K562 (cell line): ENCODE data around the gene MAP4. TPM values are rescaled to one million over a fixed set of nuclear protein-coding genes. Genes with fewer than 3 reads are reported as not detected.
A peak's percentile ranks its signal among the peaks of the same experiment; 100 is the strongest.

Experiments used
- ETV6 ChIP-seq, 3 experiments: fragments of 150-350 bp in 1 of 3; sonication (generic) in 1 of 3; formaldehyde crosslinking in 1 of 3; IDR thresholded peaks; 2 replicates each; pipeline versions ENCODE4 v1.6.1 to v1.8.0; 2014 to 2022; ENCODE audit warnings: borderline replicate concordance in 2 of 3, low read depth in 2 of 3, antibody characterized with exemption in 1 of 3, low read length in 1 of 3, mild to moderate bottlenecking in 1 of 3, missing genetic modification reagents in 1 of 3
- FOXA3 ChIP-seq, 2 experiments: fragments of 450-650 bp in 1 of 2; sonication (generic) in 1 of 2; formaldehyde crosslinking; IDR thresholded peaks in 1 of 2; conservative IDR thresholded peaks in 1 of 2; 2 replicates each; pipeline versions ENCODE4 v1.4.0 to v1.8.0; 2020 to 2022; ENCODE audit warnings: mild to moderate bottlenecking in 2 of 2, missing genetic modification reagents in 1 of 2
- HNRNPLL ChIP-seq: fragments of 200-400 bp; formaldehyde crosslinking; IDR thresholded peaks from 2 replicates; pipeline ENCODE4 v1.6.1; 2017; ENCODE audit warnings: low read length, low read depth, mild to moderate bottlenecking; ENCODE audit not compliant: poor library complexity, severe bottlenecking
- ILF3 ChIP-seq: fragments of 450-650 bp; IDR thresholded peaks from 2 replicates; pipeline ENCODE4 v1.6.1; 2018; ENCODE audit warnings: antibody characterized with exemption, mild to moderate bottlenecking, moderate library complexity, borderline replicate concordance
- KDM2B ChIP-seq: fragments of 250-450 bp; sonication (Bioruptor Pico); IDR thresholded peaks from 2 replicates; pipeline ENCODE4 v1.8.0; 2021; ENCODE audit warnings: mild to moderate bottlenecking, moderate library complexity
- L3MBTL2 ChIP-seq: fragments of 450-650 bp; IDR thresholded peaks from 2 replicates; pipeline ENCODE4 v1.6.1; 2016; ENCODE audit warnings: mild to moderate bottlenecking, moderate library complexity
- NR2C1 ChIP-seq, 2 experiments: fragments of 450-650 bp; IDR thresholded peaks; 2 replicates each; pipeline ENCODE4 v1.6.1; 2017; ENCODE audit warnings: mild to moderate bottlenecking in 2 of 2, antibody characterized with exemption in 1 of 2, inconsistent platforms in 1 of 2, missing compliant biosample characterization in 1 of 2, missing genetic modification characterization in 1 of 2
- RBFOX2 ChIP-seq: fragments of 200-400 bp; formaldehyde crosslinking; IDR thresholded peaks from 2 replicates; pipeline ENCODE4 v1.6.1; 2017; ENCODE audit warnings: low read depth, mild to moderate bottlenecking, low read length, moderate library complexity
- RBM39 ChIP-seq: fragments of 200-400 bp; formaldehyde crosslinking; optimal IDR thresholded peaks from 2 replicates; pipeline ENCODE3; 2018; ENCODE audit warnings: low read depth, low read length
- SIN3A ChIP-seq, 2 experiments: fragments of 150-350 bp in 1 of 2; IDR thresholded peaks; 2 replicates each; pipeline ENCODE4 v1.6.1; 2011 to 2016; ENCODE audit warnings: borderline replicate concordance in 2 of 2, low read depth in 2 of 2, low read length in 2 of 2, mild to moderate bottlenecking in 2 of 2, moderate library complexity in 2 of 2; ENCODE audit not compliant: control insufficient read depth in 1 of 2
- SIX5 ChIP-seq, 2 experiments: IDR thresholded peaks; 2 replicates each; pipeline ENCODE4 v1.6.1; 2011; ENCODE audit warnings: low read length in 2 of 2, borderline replicate concordance in 1 of 2, low read depth in 1 of 2, mild to moderate bottlenecking in 1 of 2, moderate library complexity in 1 of 2; ENCODE audit not compliant: insufficient read depth in 1 of 2
- SMARCE1 ChIP-seq: fragments of 450-650 bp; IDR thresholded peaks from 2 replicates; pipeline ENCODE4 v1.7.1; 2016; ENCODE audit warnings: mild to moderate bottlenecking
- SMC3 ChIP-seq: conservative IDR thresholded peaks from 2 replicates; pipeline ENCODE4 v1.6.1; 2011; ENCODE audit warnings: low read depth, low read length, improper control_type of control experiment; ENCODE audit not compliant: insufficient read depth
- SREBF2 ChIP-seq: sonication (generic); formaldehyde crosslinking; IDR thresholded peaks from 2 replicates; pipeline ENCODE4 v1.4.0; 2020; ENCODE audit warnings: mild to moderate bottlenecking, missing genetic modification reagents
- SRSF3 ChIP-seq: fragments of 200-400 bp; formaldehyde crosslinking; IDR thresholded peaks from 2 replicates; pipeline ENCODE4 v1.6.1; 2016; ENCODE audit warnings: mild to moderate bottlenecking, low read length, moderate library complexity; ENCODE audit not compliant: insufficient read depth
- ZNF140 ChIP-seq: fragments of 250-450 bp; sonication (Bioruptor Pico); IDR thresholded peaks from 2 replicates; pipeline ENCODE4 v1.8.0; 2021; ENCODE audit warnings: moderate library complexity, mild to moderate bottlenecking, inconsistent platforms
- polyA plus RNA-seq, 8 experiments: library from polyadenylated mRNA; depleted of rRNA in 4 of 8; stranded (reverse) in 5 of 8; unstranded in 3 of 8; fragments of >200 nt; fragmentation: Nextera tagmentation in 2 of 8; fragmentation: Illumina TruSeq in 1 of 8; extraction: Ambion mirVana in 2 of 8; extraction: Trizol in 1 of 8; gene quantifications; 2 replicates each; pipeline versions ENCODE4 v1.2.1 to v1.2.3, GENCODE V29; 2011 to 2014; ENCODE audit warnings: inconsistent platforms in 1 of 8, missing spikeins in 1 of 8
- total RNA-seq, 7 experiments: library from RNA; depleted of rRNA in 6 of 7; stranded (reverse); fragments of >200 nt in 6 of 7; fragmentation: Illumina TruSeq in 2 of 7; extraction: Trizol in 2 of 7; gene quantifications; 2 replicates each; pipeline versions ENCODE4 v1.2.1 to v1.2.3, GENCODE V29; 2011 to 2021; ENCODE audit warnings: low replicate concordance in 1 of 7
- TF ChIP-seq, protein P1 (sequence below): fragments of 450-650 bp; formaldehyde crosslinking; IDR thresholded peaks from 2 replicates; pipeline ENCODE4 v1.4.0; 2020; ENCODE audit warnings: mild to moderate bottlenecking, moderate library complexity
- TF ChIP-seq, protein P2 (sequence below): IDR thresholded peaks from 2 replicates; pipeline ENCODE4 v1.6.1; 2014; ENCODE audit warnings: antibody characterized with exemption
- TF ChIP-seq, protein P3 (sequence below): fragments of 450-650 bp; IDR thresholded peaks from 2 replicates; pipeline ENCODE4 v1.6.1; 2014; ENCODE audit warnings: low read depth, mild to moderate bottlenecking, moderate library complexity, borderline replicate concordance

MAP4 gene
- total and polyA plus RNA-seq, 9 of the 15 experiments (the other 6 are each of a cell fraction or from before 2014, with no cell fraction given): 13.3 to 141 (median 36.8) TPM

DNA sequence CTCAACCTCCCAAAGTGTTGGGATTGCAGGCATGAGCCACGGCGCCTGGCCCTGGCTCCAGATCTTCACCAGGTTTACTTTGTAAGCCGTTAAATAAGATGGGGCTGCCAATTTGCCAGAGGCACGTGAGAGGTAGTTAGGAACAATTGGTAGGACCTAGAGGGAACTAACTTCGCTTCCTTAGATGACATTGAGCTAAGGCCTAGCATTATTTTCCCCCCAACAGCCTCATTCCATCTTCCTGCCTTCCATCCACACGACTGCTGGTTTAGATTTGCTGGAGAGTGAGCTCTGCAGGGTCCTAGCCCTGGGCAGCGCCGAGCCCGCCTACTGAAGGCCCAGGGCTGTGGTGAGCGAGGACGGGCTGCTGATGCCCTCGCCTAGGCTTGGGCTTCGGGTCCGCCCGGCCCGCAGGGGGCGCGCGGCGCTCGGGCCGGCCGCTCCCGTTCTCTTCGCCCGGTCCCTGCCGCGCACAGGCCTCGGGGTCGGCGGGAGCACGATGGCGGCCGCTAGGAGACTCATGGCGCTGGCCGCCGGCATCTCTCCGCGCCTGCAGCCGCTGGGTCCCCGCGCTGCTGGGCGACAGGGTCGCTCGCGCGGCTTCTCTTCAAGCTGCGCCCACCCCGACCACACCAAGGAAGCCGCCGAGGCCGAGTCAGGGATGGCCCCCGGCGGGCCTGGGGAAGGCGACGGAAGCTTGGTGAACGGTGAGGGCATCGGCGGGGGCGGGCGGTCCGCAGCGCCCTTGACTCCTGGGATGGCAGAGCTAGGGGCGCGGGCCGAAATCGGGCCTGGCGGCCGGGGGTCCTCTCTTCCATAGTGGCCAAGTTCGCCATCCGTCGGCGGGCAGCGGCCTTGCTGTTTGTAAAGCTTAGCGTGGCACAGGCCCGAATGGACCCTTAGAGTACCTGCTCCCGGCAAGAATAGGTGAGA, 191.4 kb downstream of the MAP4 start (continued):
- TF ChIP-seq ETV6 (IDR thresholded peaks at IDR 0.05; ENCODE audit: borderline replicate concordance in 1 of 2, low read depth in 2 of 2, low read length in 1 of 2) (no peak), ETV6 (CRISPR knock-in tag; IDR thresholded peaks at IDR 0.05; ENCODE audit: borderline replicate concordance) (no peak), SIN3A (IDR thresholded peaks at IDR 0.05; ENCODE audit: borderline replicate concordance in 2 of 2, control insufficient read depth in 1 of 2, low read depth in 2 of 2, low read length in 2 of 2) (peak; percentile 80 to 93), ILF3 (peak; percentile 96), RBFOX2 (peak; percentile 100), SREBF2 (CRISPR knock-in tag) (no peak), RBM39 (no peak), SMARCE1 (no peak), HNRNPLL (no peak), SIX5 (IDR thresholded peaks at IDR 0.05; ENCODE audit: borderline replicate concordance in 1 of 2, insufficient read depth in 1 of 2, low read depth in 1 of 2, low read length in 2 of 2) (peak; percentile 26 to 36; a peak in 2 of 4 replicates), SRSF3 (0 out of 2 replicates have a peak, but pooled peaks have one; percentile 83), SMC3 (peak; percentile 81), L3MBTL2 (peak; percentile 88), KDM2B (CRISPR knock-in tag) (no peak), NR2C1 (IDR thresholded peaks at IDR 0.05) (no peak), NR2C1 (tag; IDR thresholded peaks at IDR 0.05) (peak; percentile 66), ZNF140 (CRISPR knock-in tag) (no peak), FOXA3 (CRISPR knock-in tag; conservative IDR thresholded peaks at IDR 0.05 in 1 of 2, IDR thresholded peaks at IDR 0.05 in 1 of 2) (peak in 1 of 2 experiments; percentile 66; a peak in 1 of 4 replicates)
- TF ChIP-seq, protein P1, sequence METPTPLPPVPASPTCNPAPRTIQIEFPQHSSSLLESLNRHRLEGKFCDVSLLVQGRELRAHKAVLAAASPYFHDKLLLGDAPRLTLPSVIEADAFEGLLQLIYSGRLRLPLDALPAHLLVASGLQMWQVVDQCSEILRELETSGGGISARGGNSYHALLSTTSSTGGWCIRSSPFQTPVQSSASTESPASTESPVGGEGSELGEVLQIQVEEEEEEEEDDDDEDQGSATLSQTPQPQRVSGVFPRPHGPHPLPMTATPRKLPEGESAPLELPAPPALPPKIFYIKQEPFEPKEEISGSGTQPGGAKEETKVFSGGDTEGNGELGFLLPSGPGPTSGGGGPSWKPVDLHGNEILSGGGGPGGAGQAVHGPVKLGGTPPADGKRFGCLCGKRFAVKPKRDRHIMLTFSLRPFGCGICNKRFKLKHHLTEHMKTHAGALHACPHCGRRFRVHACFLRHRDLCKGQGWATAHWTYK: peak; percentile 72; the same call in 1 of the 2 replicates
- TF ChIP-seq, protein P2, sequence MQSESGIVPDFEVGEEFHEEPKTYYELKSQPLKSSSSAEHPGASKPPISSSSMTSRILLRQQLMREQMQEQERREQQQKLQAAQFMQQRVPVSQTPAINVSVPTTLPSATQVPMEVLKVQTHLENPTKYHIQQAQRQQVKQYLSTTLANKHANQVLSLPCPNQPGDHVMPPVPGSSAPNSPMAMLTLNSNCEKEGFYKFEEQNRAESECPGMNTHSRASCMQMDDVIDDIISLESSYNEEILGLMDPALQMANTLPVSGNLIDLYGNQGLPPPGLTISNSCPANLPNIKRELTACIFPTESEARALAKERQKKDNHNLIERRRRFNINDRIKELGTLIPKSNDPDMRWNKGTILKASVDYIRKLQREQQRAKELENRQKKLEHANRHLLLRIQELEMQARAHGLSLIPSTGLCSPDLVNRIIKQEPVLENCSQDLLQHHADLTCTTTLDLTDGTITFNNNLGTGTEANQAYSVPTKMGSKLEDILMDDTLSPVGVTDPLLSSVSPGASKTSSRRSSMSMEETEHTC: peak; percentile 13; the same call in 1 of the 2 replicates
- TF ChIP-seq, protein P3, sequence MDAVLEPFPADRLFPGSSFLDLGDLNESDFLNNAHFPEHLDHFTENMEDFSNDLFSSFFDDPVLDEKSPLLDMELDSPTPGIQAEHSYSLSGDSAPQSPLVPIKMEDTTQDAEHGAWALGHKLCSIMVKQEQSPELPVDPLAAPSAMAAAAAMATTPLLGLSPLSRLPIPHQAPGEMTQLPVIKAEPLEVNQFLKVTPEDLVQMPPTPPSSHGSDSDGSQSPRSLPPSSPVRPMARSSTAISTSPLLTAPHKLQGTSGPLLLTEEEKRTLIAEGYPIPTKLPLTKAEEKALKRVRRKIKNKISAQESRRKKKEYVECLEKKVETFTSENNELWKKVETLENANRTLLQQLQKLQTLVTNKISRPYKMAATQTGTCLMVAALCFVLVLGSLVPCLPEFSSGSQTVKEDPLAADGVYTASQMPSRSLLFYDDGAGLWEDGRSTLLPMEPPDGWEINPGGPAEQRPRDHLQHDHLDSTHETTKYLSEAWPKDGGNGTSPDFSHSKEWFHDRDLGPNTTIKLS: peak; percentile 79; the same call in 1 of the 2 replicates
